IPS-18c (cell line): Measurements from ENCODE around the gene KIF26B.

ENCODE experiments used
- H3K4me3 ChIP-seq: 2 replicates; pipeline ENCODE4 v1.7.0; 2013; ENCODE audit warnings: low read depth, mild to moderate bottlenecking, low read length, moderate library complexity; ENCODE audit not compliant: insufficient read depth
- H3K9me3 ChIP-seq: one replicate; pipeline ENCODE4 v1.6.1; 2013; ENCODE audit warnings: mild to moderate bottlenecking, low read length, moderate library complexity; ENCODE audit not compliant: control insufficient read depth, insufficient read depth

KIF26B gene

DNA sequence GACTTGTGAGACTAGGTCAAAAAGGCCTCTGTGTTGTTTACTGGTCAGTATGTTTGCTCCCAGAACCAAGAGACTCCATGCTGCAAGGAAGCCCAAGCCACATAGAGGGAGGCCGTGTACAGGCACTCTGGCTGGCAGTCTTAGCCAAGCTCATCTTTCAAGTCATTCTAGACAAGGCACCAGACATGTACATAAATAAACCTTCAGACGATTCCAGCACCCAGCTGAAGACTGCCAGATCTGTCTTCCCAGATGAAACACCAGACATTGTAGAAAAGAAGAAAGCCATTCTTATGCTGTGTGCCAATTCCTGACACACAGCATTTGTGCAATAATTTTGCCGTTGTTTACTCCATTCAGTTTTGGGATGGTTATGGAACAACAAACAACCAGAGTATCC is 595.5 kb downstream of the KIF26B start:
- H3K4me3 ChIP-seq: no peak overlapping the region
- H3K9me3 ChIP-seq: no peaks in the 10 kb centered on the region

DNA sequence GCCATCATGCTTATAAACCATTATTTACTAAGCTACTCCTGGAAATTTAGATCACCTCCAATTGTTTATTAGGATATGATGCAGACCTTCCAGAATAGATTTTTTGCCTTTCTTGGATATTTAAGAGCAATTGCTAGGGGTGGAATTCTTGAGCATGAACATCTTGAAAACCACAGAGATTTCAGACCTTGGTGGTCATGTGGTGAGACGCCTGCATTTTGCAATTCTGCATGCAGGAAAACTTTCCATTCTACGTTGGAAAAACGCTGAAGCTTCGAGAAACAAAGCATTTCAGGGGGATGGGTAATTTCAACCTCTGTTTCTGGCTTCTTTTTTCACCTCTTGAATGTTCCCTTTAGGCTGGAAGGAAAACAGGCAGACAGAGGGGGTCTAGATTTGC is 596.3 kb downstream of the KIF26B start:
- H3K4me3 ChIP-seq: no peak overlapping the region
- no peaks in the 10 kb centered on the region for H3K9me3 ChIP-seq

DNA sequence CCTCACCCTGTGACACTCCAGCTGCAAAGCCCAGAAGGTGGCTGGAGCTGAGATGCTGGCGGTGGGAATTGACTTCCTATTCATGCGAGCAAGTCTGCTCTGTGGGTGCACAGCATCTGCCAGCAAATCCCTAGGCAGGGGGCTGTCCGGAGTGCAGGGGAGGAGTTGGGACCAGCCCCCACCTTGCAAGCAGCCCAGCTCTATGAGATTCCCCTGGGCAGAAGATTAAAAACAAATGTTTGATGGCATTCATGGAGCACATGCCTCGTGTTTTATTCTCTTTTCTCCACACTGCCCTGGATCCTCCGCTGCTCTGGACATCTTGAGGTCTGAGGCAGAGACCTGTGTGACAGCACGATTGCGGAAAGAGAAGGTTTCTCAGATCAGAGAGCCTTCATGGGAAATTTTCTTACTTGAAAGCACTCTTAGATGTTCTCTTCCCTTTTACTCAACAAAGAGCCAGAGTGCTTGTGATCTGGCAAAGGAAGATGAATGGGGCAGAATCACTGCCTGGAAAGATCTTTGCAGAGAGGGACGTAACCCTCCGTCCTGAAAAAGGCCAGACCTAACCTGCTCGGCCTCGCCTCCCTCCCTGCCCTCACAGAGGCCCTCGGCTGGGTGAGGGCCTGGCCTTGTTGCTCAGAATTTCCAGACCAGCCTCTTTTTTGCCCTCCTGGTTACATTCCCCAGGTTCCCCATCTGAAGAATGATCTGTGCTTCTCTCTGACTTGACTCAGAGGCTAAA is 597.1 kb downstream of the KIF26B start:
- Histone ChIP-seq H3K9me3 (no peaks in the 10 kb centered on the region), H3K4me3 (no peak overlapping the region)

DNA sequence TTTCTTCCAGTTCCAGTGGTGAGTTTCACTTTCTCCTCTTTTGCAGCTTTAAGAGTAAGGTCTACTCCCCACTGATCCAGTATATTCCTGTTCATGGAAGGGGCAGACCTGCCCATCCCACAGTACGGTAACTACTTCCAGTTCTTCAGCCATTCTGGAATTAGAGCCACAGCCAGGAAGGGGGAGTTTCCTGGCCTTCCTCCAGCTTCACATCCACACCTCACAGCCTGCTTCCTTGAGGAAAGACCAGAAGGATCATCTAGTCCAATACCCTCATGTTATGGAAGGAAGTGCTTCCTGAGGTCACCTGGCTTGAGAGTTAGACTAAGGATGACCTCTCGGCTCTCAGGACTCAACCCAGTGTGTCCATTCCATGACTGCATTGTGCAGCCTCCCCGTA is 597.8 kb downstream of the KIF26B start:
- H3K9me3 ChIP-seq: no peaks in the 10 kb centered on the region

GRCh38 chr1:245753807-245754206 is 599.0 kb downstream of the KIF26B start:
- no peaks in the 10 kb centered on the region for H3K9me3 ChIP-seq

More for the DNA sequence above, 597.8 kb downstream of the KIF26B start:
- no peak overlapping the region for H3K4me3 ChIP-seq

DNA sequence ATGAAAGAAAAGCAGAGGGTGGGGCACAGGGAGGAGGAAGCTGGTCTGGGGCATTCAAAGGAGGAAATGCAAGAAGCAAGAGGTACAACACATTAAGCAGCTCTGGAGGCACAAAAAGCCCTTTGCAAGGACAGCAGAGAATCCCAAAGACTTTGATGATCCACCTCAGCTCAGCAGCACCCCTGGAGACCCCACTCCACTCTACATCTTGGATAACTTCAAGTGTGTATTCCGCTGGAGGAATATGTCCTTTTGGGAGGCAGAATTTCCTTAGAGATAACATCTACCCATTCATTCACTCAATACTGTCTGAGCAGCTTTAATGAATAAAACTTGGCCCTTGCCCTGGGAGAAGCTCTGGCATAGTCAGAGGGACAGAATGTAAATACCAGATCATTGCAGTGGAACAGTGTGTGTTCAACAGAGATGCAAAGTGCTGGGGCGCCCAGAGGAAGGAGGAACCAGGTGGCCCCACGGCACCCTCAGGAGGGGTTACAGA is 599.7 kb downstream of the KIF26B start:
- Histone ChIP-seq H3K9me3 (no peaks in the 10 kb centered on the region), H3K4me3 (no peak overlapping the region)

More at GRCh38 chr1:245753807-245754206, 599.0 kb downstream of the KIF26B start:
- H3K4me3 ChIP-seq: no peak overlapping the region
